ENCODE results near the gene SPATA18.

DNA sequence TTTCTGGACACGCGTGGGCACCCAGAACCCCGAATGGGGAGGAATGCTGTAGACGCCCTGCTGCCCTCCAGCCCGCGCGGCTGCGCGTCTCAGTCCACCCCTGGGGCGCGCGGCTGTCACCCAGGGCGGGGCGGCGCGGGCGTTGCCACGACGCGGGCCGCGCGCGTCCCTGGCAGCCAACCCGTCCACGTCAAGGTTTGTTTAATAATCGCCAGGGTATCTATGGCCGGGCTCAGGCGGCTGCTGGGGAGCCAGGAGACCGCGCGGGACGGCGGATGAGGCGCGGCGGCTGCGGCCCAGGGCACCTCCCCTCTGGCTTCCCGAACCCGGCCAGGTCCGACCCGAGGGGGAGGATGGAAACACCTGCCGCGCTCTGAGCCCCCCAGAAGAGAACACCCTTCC, at the start of gene SPATA18:
- TF ChIP-seq, protein P1, sequence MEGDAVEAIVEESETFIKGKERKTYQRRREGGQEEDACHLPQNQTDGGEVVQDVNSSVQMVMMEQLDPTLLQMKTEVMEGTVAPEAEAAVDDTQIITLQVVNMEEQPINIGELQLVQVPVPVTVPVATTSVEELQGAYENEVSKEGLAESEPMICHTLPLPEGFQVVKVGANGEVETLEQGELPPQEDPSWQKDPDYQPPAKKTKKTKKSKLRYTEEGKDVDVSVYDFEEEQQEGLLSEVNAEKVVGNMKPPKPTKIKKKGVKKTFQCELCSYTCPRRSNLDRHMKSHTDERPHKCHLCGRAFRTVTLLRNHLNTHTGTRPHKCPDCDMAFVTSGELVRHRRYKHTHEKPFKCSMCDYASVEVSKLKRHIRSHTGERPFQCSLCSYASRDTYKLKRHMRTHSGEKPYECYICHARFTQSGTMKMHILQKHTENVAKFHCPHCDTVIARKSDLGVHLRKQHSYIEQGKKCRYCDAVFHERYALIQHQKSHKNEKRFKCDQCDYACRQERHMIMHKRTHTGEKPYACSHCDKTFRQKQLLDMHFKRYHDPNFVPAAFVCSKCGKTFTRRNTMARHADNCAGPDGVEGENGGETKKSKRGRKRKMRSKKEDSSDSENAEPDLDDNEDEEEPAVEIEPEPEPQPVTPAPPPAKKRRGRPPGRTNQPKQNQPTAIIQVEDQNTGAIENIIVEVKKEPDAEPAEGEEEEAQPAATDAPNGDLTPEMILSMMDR (conservative IDR thresholded peaks at IDR 0.05 in 1 of 2, IDR thresholded peaks at IDR 0.05 in 1 of 2; ENCODE audit: low read depth in 1 of 2, low read length in 2 of 2), result no peak
- TF ChIP-seq EZH2 (IDR thresholded peaks at IDR 0.05; ENCODE audit: low read length, missing control alignments), result no peak

Measured in fibroblast of lung (primary cell).